Right cardiac atrium (tissue), 5 donors: ENCODE results near the gene AGAP3. TPM values are rescaled to one million over a fixed set of nuclear protein-coding genes. Genes with fewer than 3 reads are reported as not detected.

Source experiments
- ATAC-seq, 2 donors: fragments of 200-7000 bp; cut with Tn5 transposase; one replicate each; pipeline versions ENCODE4 v1.8.0 to v1.9.1; 2020; ENCODE audit warnings: moderate library complexity in 2 of 2, mild to moderate bottlenecking in 1 of 2
- DNase-seq, 3 donors: peaks; one replicate each; pipeline ENCODE4 v3.0.0-alpha.2; 2020
- H3K27ac ChIP-seq: one replicate; pipeline ENCODE4 v1.5.1; 2013; ENCODE audit warnings: mild to moderate bottlenecking, low read length, control low read depth, moderate library complexity
- H3K27me3 ChIP-seq: one replicate; pipeline ENCODE4 v1.6.1; 2013; ENCODE audit not compliant: control insufficient read depth, insufficient read depth
- H3K4me1 ChIP-seq: one replicate; pipeline ENCODE4 v1.6.1; 2013; ENCODE audit warnings: low read length; ENCODE audit not compliant: control insufficient read depth, insufficient read depth
- H3K4me3 ChIP-seq: one replicate; pipeline ENCODE4 v1.5.1; 2013; ENCODE audit warnings: low read length, control low read depth
- H3K9me3 ChIP-seq: one replicate; pipeline ENCODE4 v1.6.1; 2013; ENCODE audit warnings: low read length; ENCODE audit not compliant: control insufficient read depth
- WGBS: extraction: QIAGEN DNeasy Blood & Tissue Kit; methylation state at CpG from one replicate; pipeline ENCODE4 v1.1.7; 2013; 5-methylcytosine and 5-hydroxymethylcytosine counted together
- intact Hi-C, 4 donors: fragments of 100-400 bp; cut with DNase I; formaldehyde crosslinking; loops; one replicate each; pipeline versions ENCODE4 v1.11.0 to v1.14.0; 2022 to 2023
- polyA plus RNA-seq: library from polyadenylated mRNA; stranded (reverse); fragments of 200-250 nt; gene quantifications from one replicate; pipeline ENCODE4 v1.2.3, GENCODE V29; 2013
- total RNA-seq, 4 donors: library from RNA; stranded (reverse); fragmentation: NEBNext Ultra II Directional; extraction: Animal tissue kit (Norgen Biotek cat#: 25700); gene quantifications; one replicate each; pipeline ENCODE4 v1.2.1, GENCODE V29; 2021
- donor health status: healthy with polysubstance abuse.
- donor health status: DM: no; HTN: yes; CAD: no.
- donor health status: DM: no; HTN: no; CAD: no.
- donor health status: DM: no; HTN: yes; CAD: no; lungs with severe emphysema.
- donor health status: DM: yes; HTN: yes; CAD: no.

The AGAP3 gene
- total and polyA plus RNA-seq, 5 donors, result 58.3 to 78.8 (median 64.8) TPM

DNA sequence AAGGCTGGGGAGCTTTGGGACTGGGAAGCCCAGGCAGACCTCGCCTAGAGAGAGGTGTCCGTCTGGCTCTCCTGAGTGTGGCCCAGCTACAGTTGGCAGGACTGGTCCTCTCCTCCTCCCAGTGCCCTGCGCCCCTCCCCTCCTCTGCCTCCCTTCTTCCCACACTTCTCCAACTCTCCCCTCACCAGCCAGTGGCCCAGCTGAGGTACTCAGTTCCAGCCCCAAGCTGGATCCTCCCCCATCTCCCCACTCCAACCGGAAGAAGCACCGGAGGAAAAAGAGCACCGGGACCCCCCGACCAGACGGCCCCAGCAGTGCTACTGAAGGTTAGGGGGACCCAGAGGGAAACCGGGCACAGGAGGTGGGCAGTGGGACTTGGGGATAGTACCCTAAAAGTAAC is 53.5 kb downstream of the AGAP3 start:
- DNase-seq (peak in 1 of 3 donors; percentile 22), ATAC-seq (no peak)
- Histone ChIP-seq H3K4me1 (peaks cover 8% of the 10 kb centered on the region), H3K9me3 (no peaks in the 10 kb centered on the region), H3K27ac (no peak overlapping the region), H3K27me3 (no peaks in the 10 kb centered on the region), H3K4me3 (no peak overlapping the region)
- 82% methylated on average over 9 of the region's 9 CpGs for WGBS
- intact Hi-C loops, result no loop called here

DNA sequence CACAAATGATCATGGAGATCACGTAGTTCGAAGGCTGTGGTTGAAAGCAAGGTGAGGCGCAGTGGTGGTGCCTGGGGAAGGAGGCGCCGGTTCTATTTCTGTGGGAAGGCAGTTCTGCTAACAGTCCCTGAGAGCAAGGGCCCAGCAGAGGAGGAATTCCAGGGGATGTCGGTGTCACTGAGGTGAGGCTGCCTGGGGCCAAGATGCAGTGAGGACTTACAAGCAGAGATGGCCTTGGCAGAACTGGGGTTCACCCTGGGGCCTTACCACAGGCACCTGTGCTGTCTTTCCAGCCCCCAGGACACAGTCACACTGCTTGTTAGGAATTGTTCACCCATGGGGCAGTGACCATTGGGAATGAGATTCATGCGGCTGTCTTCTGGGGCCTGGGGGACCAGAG is 54.6 kb downstream of the AGAP3 start:
- Histone ChIP-seq H3K4me1 (peaks cover 8% of the 10 kb centered on the region), H3K4me3 (no peak overlapping the region), H3K9me3 (no peaks in the 10 kb centered on the region), H3K27ac (no peak overlapping the region), H3K27me3 (no peaks in the 10 kb centered on the region)
- WGBS, result 92% methylated on average over 7 of the region's 7 CpGs
- DNase-seq (peak in 1 of 3 donors; percentile 27), ATAC-seq (no peak)
- intact Hi-C loops, result no loop called here

DNA sequence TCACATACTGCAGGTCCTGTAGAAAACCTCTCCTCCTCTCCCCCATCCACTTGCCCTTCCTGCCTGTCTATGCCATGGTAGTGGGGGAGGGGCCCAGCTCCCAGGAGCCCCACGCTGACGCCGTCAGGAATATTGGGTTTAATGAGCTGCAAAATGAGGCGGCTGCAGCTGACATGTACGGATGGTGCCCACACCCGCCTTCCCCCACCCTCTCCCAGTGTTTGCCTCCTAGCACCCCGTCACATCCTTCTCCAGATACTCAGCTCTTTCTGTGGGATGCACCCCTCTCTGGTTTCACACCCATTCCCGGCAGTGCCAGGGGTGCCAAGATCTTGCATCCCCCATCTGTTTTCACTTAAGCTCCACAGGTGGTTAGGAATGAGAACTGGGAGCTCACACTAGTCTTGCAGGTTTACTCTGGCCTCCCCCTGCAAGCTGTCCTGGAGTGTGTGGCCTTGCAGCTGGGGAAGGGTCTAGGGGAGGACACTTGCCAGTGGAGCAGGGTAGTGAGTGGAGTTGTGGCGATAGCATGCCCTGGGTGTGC is 55.1 kb downstream of the AGAP3 start:
- WGBS, result 89% methylated on average over 9 of the region's 9 CpGs
- intact Hi-C loops, result no loop called here
- H3K9me3 ChIP-seq, result no peaks in the 10 kb centered on the region
- DNase-seq (no peak), ATAC-seq (no peak)
- no peaks in the 10 kb centered on the region for H3K27me3 ChIP-seq
- H3K4me3 ChIP-seq, result no peak overlapping the region
- peaks cover 8% of the 10 kb centered on the region for H3K4me1 ChIP-seq
- no peak overlapping the region for H3K27ac ChIP-seq

DNA sequence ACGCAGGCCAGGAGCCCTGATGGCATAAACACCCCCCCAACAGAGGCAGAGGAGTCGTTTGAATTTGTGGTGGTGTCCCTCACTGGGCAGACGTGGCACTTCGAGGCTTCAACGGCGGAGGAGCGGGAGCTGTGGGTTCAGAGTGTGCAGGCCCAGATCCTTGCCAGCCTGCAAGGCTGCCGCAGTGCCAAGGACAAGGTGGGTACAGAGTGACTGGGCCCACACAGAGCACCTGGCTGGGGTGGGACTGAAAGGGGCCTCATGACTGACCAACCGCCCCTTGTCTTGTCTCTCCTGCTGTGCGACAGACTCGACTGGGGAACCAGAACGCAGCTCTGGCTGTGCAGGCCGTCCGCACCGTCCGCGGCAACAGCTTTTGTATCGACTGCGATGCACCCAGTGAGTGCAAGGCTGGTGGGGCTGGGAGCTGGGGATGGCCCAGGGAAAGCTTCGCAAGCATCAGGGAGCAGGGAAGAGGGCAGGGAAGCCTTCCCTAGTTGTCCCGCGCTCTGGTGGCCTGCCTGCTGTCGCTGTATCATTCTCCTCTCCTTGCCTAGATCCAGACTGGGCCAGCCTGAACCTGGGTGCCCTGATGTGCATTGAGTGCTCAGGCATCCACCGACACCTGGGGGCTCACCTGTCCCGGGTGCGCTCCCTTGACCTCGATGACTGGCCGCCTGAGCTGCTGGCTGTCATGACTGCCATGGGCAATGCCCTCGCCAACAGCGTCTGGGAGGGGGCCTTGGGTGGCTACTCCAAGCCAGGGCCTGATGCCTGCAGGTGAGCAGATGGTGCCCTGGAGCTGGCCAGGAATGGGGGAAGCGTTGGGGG is 55.8 kb downstream of the AGAP3 start:
- 79% methylated on average over 31 of the region's 31 CpGs for WGBS
- peak in 1 of 3 donors; percentile 60 for DNase-seq
- H3K27me3 ChIP-seq, result no peaks in the 10 kb centered on the region
- H3K27ac ChIP-seq, result no peak overlapping the region
- ATAC-seq, result no peak
- H3K9me3 ChIP-seq, result no peaks in the 10 kb centered on the region
- intact Hi-C loops, result no loop called here
- no peak overlapping the region for H3K4me3 ChIP-seq
- H3K4me1 ChIP-seq, result peaks cover 8% of the 10 kb centered on the region

DNA sequence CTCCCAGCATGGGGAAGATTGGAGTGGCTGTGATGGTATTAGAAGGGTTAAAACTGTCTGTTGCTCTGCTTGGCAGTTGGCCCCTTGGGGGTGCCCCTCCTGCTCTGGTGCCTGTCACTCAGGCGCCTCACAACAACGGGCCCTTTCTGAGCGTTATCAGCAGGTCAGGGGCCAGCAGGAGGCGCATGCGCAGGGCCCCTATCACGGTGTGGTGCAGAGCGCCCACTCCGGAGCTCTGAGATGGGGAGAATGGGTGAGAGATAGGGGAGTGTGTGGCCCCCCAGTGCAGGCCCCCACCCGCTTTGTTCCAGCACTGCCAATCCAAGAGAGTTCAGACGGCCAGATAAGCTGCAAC is 56.4 kb downstream of the AGAP3 start:
- Histone ChIP-seq H3K4me1 (peaks cover 8% of the 10 kb centered on the region), H3K27ac (no peak overlapping the region), H3K4me3 (no peak overlapping the region), H3K27me3 (no peaks in the 10 kb centered on the region), H3K9me3 (no peaks in the 10 kb centered on the region)
- peak; percentile 15 to 41 for ATAC-seq
- 45% methylated on average over 10 of the region's 10 CpGs for WGBS
- peak in 2 of 3 donors; percentile 72 to 75 for DNase-seq
- intact Hi-C loops, result no loop called here

DNA sequence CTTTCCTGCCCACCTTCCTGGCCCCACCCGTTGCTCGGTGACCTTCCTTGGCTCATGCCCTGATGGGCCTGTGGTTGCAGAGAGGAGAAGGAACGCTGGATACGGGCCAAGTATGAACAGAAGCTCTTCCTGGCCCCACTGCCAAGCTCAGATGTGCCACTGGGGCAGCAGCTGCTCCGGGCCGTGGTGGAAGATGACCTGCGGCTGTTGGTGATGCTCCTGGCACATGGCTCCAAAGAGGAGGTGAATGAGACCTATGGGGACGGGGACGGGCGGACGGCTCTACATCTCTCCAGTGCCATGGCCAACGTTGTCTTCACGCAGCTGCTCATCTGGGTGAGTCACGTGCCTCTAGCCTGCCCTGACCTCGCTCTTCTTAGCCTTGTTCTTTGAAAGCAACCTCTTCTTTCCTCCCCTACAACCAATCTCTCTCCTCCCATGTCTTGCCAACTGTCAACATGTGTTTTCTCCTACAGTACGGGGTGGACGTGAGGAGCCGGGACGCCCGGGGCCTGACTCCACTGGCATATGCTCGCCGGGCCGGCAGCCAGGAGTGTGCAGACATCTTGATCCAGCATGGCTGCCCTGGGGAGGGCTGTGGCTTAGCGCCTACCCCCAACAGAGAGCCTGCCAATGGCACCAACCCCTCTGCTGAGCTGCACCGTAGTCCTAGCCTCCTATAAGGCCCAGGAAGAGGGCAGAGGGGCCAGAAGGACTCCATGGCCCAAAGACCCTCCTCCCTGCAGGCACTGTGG is 57.2 kb downstream of the AGAP3 start:
- H3K27me3 ChIP-seq, result no peaks in the 10 kb centered on the region
- intact Hi-C loops, result no loop called here
- no peak for DNase-seq
- no peak overlapping the region for H3K4me3 ChIP-seq
- no peak for ATAC-seq
- H3K9me3 ChIP-seq, result no peaks in the 10 kb centered on the region
- peaks cover 3% of the 10 kb centered on the region for H3K4me1 ChIP-seq
- 66% methylated on average over 25 of the region's 25 CpGs for WGBS
- no peak overlapping the region for H3K27ac ChIP-seq

DNA sequence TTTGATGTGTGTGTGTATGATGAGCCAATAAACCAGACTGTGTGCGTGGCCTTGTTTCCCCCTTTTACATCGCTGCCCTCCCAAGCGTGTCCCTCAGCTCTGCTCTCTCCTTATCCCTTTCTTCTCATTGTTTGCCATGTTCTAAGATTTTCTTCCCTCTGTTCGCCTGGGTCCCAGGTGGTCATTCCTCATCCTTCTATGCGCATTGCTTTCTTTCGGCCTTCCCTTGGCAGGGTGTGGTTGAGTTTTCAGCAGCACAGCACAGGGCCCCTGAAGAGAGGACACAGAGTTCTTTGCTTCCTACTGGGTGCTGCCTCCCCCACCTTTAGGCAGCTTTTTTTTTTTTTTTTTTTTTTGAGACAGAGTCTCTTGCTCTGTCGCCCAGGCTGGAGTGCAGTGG is 58.1 kb downstream of the AGAP3 start:
- ATAC-seq (no peak), DNase-seq (no peak)
- intact Hi-C loops, result no loop called here
- H3K9me3 ChIP-seq, result no peaks in the 10 kb centered on the region
- no peaks in the 10 kb centered on the region for H3K4me1 ChIP-seq
- no peak overlapping the region for H3K27ac ChIP-seq
- no peak overlapping the region for H3K4me3 ChIP-seq
- WGBS, result 96% methylated on average over 7 of the region's 7 CpGs
- H3K27me3 ChIP-seq, result no peaks in the 10 kb centered on the region

DNA sequence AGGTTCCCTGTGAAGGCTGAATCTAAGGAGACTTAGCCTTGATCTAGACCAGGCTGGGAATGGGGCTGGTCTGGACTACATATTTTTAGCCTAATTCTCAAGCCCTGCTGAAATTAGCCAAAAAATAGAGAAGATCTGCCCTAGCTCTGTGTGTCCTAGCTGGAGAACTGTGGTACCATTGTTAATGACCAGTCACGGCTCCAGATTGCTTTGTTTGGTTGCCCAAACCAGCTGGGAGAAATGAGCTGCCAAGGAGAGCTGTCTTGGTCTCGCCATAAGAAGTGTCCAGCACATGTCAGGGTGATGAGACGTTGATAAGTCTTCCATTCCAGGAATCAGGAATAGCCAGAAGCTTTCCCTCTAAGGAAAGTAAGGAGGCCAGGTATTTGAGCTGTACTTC is 60.5 kb downstream of the AGAP3 start:
- ATAC-seq, result no peak
- no peak overlapping the region for H3K4me3 ChIP-seq
- no peak for DNase-seq
- 50% methylated on average over 3 of the region's 3 CpGs for WGBS
- H3K27me3 ChIP-seq, result no peaks in the 10 kb centered on the region
- no peaks in the 10 kb centered on the region for H3K4me1 ChIP-seq
- no peaks in the 10 kb centered on the region for H3K9me3 ChIP-seq
- H3K27ac ChIP-seq, result no peak overlapping the region
- intact Hi-C loops, result no loop called here

DNA sequence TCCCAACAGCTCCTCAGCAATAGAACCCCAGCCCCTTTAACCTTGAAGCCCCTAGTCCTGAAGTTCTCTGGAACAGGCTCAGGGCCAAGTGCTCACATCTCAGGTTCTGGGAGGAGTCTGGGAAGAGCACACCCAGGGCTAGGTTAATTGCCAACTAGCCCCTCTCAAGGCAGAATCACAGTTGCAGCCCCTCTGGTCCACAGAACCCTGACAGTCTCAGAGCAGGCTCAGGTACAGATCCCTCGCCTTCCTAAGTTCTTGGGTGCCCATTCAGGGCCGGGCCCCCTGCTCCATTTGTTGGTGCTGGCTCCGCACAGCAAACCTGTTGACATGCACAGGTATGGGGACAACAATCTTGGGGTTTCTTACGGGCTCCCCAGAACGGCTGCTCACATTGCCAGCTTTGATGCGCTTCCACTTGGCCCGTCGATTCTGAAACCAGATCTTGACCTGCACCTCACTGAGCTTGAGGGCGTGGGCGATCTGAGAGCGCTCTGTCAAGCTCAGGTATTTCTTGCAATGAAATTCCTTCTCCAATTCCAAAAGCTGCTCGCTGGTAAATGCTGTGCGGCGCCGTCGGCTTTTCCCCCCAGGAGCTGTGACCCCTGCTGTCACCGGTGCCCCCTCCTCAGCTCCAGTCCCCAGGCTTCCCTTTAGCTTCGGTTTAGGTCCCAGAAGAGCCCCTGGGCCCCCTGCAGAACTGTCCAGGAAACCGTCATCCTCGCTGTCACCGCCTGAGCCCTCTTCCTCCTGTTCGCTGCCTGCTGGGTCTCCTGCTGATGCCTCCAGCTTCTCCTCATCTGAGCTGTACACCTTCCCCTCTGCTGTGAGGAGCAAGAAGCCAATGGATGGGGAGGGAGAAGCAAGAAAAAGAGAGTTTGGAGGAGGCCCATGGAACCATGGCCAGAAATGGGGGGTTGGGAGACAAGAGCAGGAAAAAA is 62.3 kb downstream of the AGAP3 start:
- Histone ChIP-seq H3K4me3 (no peak overlapping the region), H3K27ac (no peak overlapping the region), H3K27me3 (no peaks in the 10 kb centered on the region), H3K9me3 (no peaks in the 10 kb centered on the region), H3K4me1 (no peaks in the 10 kb centered on the region)
- DNase-seq (no peak), ATAC-seq (no peak)
- intact Hi-C loops, result no loop called here
- 58% methylated on average over 22 of the region's 22 CpGs for WGBS

DNA sequence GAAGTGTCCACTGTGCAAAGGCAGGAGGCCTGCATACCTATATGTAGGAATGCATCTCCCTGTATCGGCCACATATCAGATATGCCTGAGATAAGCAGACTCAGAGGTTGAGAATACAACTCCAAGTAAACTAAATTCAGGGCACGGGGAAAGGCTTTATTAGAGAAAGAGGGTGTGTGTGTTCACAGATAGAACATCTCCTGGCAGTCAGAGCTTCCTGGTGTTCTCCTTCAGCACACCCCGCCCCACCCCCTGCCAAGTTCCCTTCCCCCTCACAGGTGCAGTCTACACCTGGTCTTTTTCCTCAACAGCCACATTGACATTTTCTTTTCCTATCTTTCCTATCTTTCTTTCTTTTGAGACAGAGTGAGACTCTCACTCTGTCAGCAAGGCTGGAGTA is 64.1 kb downstream of the AGAP3 start:
- ATAC-seq (no peak), DNase-seq (no peak)
- Histone ChIP-seq H3K9me3 (no peaks in the 10 kb centered on the region), H3K4me1 (no peaks in the 10 kb centered on the region), H3K4me3 (no peak overlapping the region), H3K27ac (no peak overlapping the region), H3K27me3 (no peaks in the 10 kb centered on the region)
- WGBS, result 70% methylated on average over 3 of the region's 3 CpGs
- intact Hi-C loops, result no loop called here
